ENCODE data around the gene TM4SF18. TPM values are rescaled to one million over a fixed set of nuclear protein-coding genes. Genes with fewer than 3 reads are reported as not detected.

The TM4SF18 gene
- total RNA-seq, 6 experiments from 2014 or later = 0.05 to 0.19 (median 0.09) TPM; not detected in 2

- H3K27me3 Mint-ChIP-seq (ENCODE audit: insufficient read depth) = no peaks in the 10 kb centered on the region; the same call in 1 of the 2 replicates
- no peak for DNase-seq
- peaks cover 7% of the 10 kb centered on the region for H3K36me3 Mint-ChIP-seq (ENCODE audit: low read depth)
- TF ChIP-seq CTCF (IDR thresholded peaks at IDR 0.05) = no peak
- no peak overlapping the region for H3K4me3 Mint-ChIP-seq
- no peak overlapping the region for H3K27ac Mint-ChIP-seq
- no peaks in the 10 kb centered on the region for H3K9me3 Mint-ChIP-seq
- peaks cover 17% of the 10 kb centered on the region for H3K4me1 Mint-ChIP-seq (ENCODE audit: low read depth)
Measured at GRCh38 chr3:149305376-149305775, 28.1 kb downstream of the TM4SF18 start.

GRCh38 chr3:149299938-149300801 is 33.3 kb downstream of the TM4SF18 start:
- Mint-ChIP-seq H3K27ac (peak overlapping the region; percentile 93), H3K27me3 (ENCODE audit: insufficient read depth) (no peaks in the 10 kb centered on the region; the same call in 1 of the 2 replicates), H3K9me3 (no peaks in the 10 kb centered on the region), H3K4me3 (peak overlapping the region; percentile 76), H3K36me3 (ENCODE audit: low read depth) (peaks cover 7% of the 10 kb centered on the region), H3K4me1 (ENCODE audit: low read depth) (peaks cover 47% of the 10 kb centered on the region)
- TF ChIP-seq CTCF (IDR thresholded peaks at IDR 0.05) = no peak
- peak; percentile 93 for DNase-seq

- Mint-ChIP-seq H3K4me3 (no peak overlapping the region), H3K27me3 (ENCODE audit: insufficient read depth) (no peaks in the 10 kb centered on the region; the same call in 1 of the 2 replicates), H3K4me1 (ENCODE audit: low read depth) (peaks cover 47% of the 10 kb centered on the region), H3K36me3 (ENCODE audit: low read depth) (no peaks in the 10 kb centered on the region), H3K9me3 (no peaks in the 10 kb centered on the region), H3K27ac (no peak overlapping the region)
- DNase-seq = no peak
- no peak for TF ChIP-seq CTCF (IDR thresholded peaks at IDR 0.05)
Measured at GRCh38 chr3:149296972-149297371, 36.5 kb downstream of the TM4SF18 start.

- no peak for TF ChIP-seq CTCF (IDR thresholded peaks at IDR 0.05)
- Mint-ChIP-seq H3K9me3 (no peaks in the 10 kb centered on the region), H3K27me3 (ENCODE audit: insufficient read depth) (no peaks in the 10 kb centered on the region; the same call in none of the 2 replicates), H3K4me1 (ENCODE audit: low read depth) (peaks cover 7% of the 10 kb centered on the region), H3K4me3 (no peak overlapping the region), H3K36me3 (ENCODE audit: low read depth) (no peaks in the 10 kb centered on the region), H3K27ac (no peak overlapping the region)
- DNase-seq = no peak
Measured at GRCh38 chr3:149292666-149293065, 40.8 kb downstream of the TM4SF18 start.

GRCh38 chr3:149291178-149291577 is 42.3 kb downstream of the TM4SF18 start:
- peak; percentile 77 for TF ChIP-seq CTCF (IDR thresholded peaks at IDR 0.05)
- H3K4me1 Mint-ChIP-seq (ENCODE audit: low read depth) = no peaks in the 10 kb centered on the region

More at GRCh38 chr3:149291178-149291577, 42.3 kb downstream of the TM4SF18 start:
- Mint-ChIP-seq H3K27ac (no peak overlapping the region), H3K36me3 (ENCODE audit: low read depth) (no peaks in the 10 kb centered on the region), H3K4me3 (no peak overlapping the region), H3K9me3 (no peaks in the 10 kb centered on the region), H3K27me3 (ENCODE audit: insufficient read depth) (no peaks in the 10 kb centered on the region; the same call in none of the 2 replicates)
- peak; percentile 5 for DNase-seq
